Neural cell (in vitro differentiated cells): ENCODE data around the gene MAD1L1.

Source experiments
- EP300 ChIP-seq: fragments of 450-650 bp; conservative IDR thresholded peaks from 2 replicates; pipeline ENCODE4 v1.6.1; 2014; ENCODE audit warnings: antibody characterized with exemption, mild to moderate bottlenecking, moderate library complexity; ENCODE audit not compliant: poor library complexity, severe bottlenecking
- EZH2 ChIP-seq: fragments of 200-600, 300-800 bp; shearing (Covaris generic), sonication (generic); IDR thresholded peaks from 2 replicates; pipeline ENCODE4 v1.6.1; 2014; ENCODE audit warnings: antibody characterized with exemption, low read length, borderline replicate concordance, mild to moderate bottlenecking; ENCODE audit not compliant: insufficient read depth, poor library complexity, severe bottlenecking
- MXI1 ChIP-seq: fragments of 450-650 bp; conservative IDR thresholded peaks from 2 replicates; pipeline ENCODE4 v1.6.1; 2014; ENCODE audit warnings: antibody characterized with exemption, mild to moderate bottlenecking; ENCODE audit not compliant: poor library complexity, severe bottlenecking
- POLR2AphosphoS5 ChIP-seq: IDR thresholded peaks from 2 replicates; pipeline ENCODE4 v1.6.1; 2012
- SMC3 ChIP-seq: fragments of 450-650 bp; conservative IDR thresholded peaks from 2 replicates; pipeline ENCODE4 v1.6.1; 2014; ENCODE audit warnings: antibody characterized with exemption, mild to moderate bottlenecking, moderate library complexity; ENCODE audit not compliant: poor library complexity
- TAF1 ChIP-seq: IDR thresholded peaks from 2 replicates; pipeline ENCODE4 v1.6.1; 2012; ENCODE audit warnings: low read depth
- TF ChIP-seq, protein P1 (sequence below): fragments of 450-650 bp; IDR thresholded peaks from 2 replicates; pipeline ENCODE4 v1.5.1; 2014; ENCODE audit warnings: antibody characterized with exemption, mild to moderate bottlenecking, moderate library complexity; ENCODE audit not compliant: poor library complexity, severe bottlenecking
- TF ChIP-seq, protein P2 (sequence below): IDR thresholded peaks from 2 replicates; pipeline ENCODE4 v1.6.1; 2012; ENCODE audit warnings: borderline replicate concordance

DNA sequence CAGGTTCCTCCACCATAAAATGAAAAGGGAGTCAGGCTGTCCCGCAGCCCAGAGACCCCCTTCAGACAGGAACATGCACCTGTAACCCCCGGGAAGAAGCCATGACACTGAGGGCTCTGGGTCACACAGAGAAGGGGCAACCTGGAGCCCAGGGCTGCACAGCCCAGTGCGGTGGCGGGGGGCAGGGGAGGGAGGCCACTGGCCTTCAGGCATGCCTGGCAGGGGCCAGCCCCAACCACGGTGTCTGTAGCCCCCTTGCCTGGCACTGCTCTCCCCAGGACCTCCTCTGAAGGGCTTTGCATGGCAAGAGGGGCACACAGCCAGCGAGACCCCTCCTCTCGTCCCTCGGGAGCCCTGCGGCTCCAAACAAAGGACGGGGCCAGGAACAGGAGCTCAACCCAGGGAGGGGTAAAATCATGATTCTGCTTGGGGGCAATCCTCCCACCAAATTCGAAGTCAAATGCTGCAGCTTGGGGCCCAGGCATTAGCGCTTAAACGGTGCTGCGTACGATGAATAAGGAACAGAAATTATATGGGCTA is 235.1 kb downstream of the MAD1L1 start:
- TF ChIP-seq, protein P1, sequence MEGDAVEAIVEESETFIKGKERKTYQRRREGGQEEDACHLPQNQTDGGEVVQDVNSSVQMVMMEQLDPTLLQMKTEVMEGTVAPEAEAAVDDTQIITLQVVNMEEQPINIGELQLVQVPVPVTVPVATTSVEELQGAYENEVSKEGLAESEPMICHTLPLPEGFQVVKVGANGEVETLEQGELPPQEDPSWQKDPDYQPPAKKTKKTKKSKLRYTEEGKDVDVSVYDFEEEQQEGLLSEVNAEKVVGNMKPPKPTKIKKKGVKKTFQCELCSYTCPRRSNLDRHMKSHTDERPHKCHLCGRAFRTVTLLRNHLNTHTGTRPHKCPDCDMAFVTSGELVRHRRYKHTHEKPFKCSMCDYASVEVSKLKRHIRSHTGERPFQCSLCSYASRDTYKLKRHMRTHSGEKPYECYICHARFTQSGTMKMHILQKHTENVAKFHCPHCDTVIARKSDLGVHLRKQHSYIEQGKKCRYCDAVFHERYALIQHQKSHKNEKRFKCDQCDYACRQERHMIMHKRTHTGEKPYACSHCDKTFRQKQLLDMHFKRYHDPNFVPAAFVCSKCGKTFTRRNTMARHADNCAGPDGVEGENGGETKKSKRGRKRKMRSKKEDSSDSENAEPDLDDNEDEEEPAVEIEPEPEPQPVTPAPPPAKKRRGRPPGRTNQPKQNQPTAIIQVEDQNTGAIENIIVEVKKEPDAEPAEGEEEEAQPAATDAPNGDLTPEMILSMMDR: no peak
- TF ChIP-seq MXI1: no peak
- TF ChIP-seq EZH2: no peak
- TF ChIP-seq, protein P2, sequence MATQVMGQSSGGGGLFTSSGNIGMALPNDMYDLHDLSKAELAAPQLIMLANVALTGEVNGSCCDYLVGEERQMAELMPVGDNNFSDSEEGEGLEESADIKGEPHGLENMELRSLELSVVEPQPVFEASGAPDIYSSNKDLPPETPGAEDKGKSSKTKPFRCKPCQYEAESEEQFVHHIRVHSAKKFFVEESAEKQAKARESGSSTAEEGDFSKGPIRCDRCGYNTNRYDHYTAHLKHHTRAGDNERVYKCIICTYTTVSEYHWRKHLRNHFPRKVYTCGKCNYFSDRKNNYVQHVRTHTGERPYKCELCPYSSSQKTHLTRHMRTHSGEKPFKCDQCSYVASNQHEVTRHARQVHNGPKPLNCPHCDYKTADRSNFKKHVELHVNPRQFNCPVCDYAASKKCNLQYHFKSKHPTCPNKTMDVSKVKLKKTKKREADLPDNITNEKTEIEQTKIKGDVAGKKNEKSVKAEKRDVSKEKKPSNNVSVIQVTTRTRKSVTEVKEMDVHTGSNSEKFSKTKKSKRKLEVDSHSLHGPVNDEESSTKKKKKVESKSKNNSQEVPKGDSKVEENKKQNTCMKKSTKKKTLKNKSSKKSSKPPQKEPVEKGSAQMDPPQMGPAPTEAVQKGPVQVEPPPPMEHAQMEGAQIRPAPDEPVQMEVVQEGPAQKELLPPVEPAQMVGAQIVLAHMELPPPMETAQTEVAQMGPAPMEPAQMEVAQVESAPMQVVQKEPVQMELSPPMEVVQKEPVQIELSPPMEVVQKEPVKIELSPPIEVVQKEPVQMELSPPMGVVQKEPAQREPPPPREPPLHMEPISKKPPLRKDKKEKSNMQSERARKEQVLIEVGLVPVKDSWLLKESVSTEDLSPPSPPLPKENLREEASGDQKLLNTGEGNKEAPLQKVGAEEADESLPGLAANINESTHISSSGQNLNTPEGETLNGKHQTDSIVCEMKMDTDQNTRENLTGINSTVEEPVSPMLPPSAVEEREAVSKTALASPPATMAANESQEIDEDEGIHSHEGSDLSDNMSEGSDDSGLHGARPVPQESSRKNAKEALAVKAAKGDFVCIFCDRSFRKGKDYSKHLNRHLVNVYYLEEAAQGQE: no peak
- TF ChIP-seq EP300: no peak
- TF ChIP-seq SMC3: no peak
- TF ChIP-seq TAF1: no peak
- TF ChIP-seq POLR2AphosphoS5: no peak
